IMR-90 (cell line): ENCODE results near the gene THSD7B. TPM values are rescaled to one million over a fixed set of nuclear protein-coding genes. Genes with fewer than 3 reads are reported as not detected.

Experiments used
- ATAC-seq: fragments of 200-7000 bp; cut with Tn5 transposase; 2 replicates; pipeline ENCODE4 v1.9.1; 2020; ENCODE audit warnings: low read depth, mild to moderate bottlenecking, moderate library complexity
- BruUV-seq: library from RNA; stranded (reverse); fragments of 400-500 nt; replicated peaks from 2 replicates; lab custom pipeline; 2021; lab: Mats Ljungman, UMichigan
- CTCF ChIA-PET: fragments of 300-600 bp; formaldehyde crosslinking; extraction: SDS; loops from one replicate; lab custom pipeline; 2021; ENCODE audit warnings: antibody characterized with exemption; lab: Yijun Ruan, JAX
- POLR2A ChIA-PET: fragments of 300-600 bp; sonication (Branson Sonifier 250); formaldehyde crosslinking; loops from one replicate; lab custom pipeline; 2022; ENCODE audit warnings: antibody characterized with exemption; ENCODE audit not compliant: unreplicated experiment; lab: Charles Lee
- DNase-seq: peaks from one replicate; pipeline ENCODE4 v3.0.0; 2013
- H2AFZ ChIP-seq: replicated peaks from 2 replicates; pipeline ENCODE3; 2013; ENCODE audit warnings: low read length, mild to moderate bottlenecking; ENCODE audit not compliant: poor library complexity
- H2AK5ac ChIP-seq: 2 replicates; pipeline ENCODE4 v1.6.1; 2013; ENCODE audit warnings: low read depth, low read length, inconsistent platforms
- H2AK9ac ChIP-seq: replicated peaks from 2 replicates; pipeline ENCODE3; 2013; ENCODE audit warnings: mild to moderate bottlenecking, low read depth, low read length, moderate library complexity; ENCODE audit not compliant: poor library complexity
- H2BK120ac ChIP-seq: 2 replicates; pipeline ENCODE4 v1.6.1; 2013; ENCODE audit warnings: low read depth, low read length, inconsistent platforms
- H2BK15ac ChIP-seq: 3 replicates; pipeline ENCODE4 v1.6.1; 2013; ENCODE audit warnings: low read depth, low read length, inconsistent platforms
- H2BK20ac ChIP-seq: 2 replicates; pipeline ENCODE4 v1.6.1; 2013; ENCODE audit warnings: low read depth, mild to moderate bottlenecking, inconsistent platforms, low read length, moderate library complexity
- H2BK5ac ChIP-seq: 2 replicates; pipeline ENCODE4 v1.6.1; 2013; ENCODE audit warnings: mild to moderate bottlenecking, low read depth, low read length, inconsistent platforms; ENCODE audit not compliant: poor library complexity, severe bottlenecking
- H3K14ac ChIP-seq: replicated peaks from 2 replicates; pipeline ENCODE4 v1.6.1; 2013; ENCODE audit warnings: low read depth, low read length, inconsistent platforms
- H3K18ac ChIP-seq: 2 replicates; pipeline ENCODE4 v1.6.1; 2013; ENCODE audit warnings: low read depth, low read length, control low read depth
- H3K23ac ChIP-seq: 2 replicates; pipeline ENCODE4 v1.6.1; 2013; ENCODE audit warnings: low read depth, low read length, inconsistent platforms
- H3K27ac ChIP-seq: 2 replicates; pipeline ENCODE4 v1.5.1; 2013; ENCODE audit warnings: mild to moderate bottlenecking, control low read depth, low read length; ENCODE audit not compliant: insufficient read depth
- H3K27me3 ChIP-seq: 2 replicates; pipeline ENCODE4 v1.6.1; 2013; ENCODE audit warnings: low read length; ENCODE audit not compliant: control insufficient read depth, insufficient read depth
- H3K36me3 ChIP-seq: 2 replicates; pipeline ENCODE4 v1.6.1; 2013; ENCODE audit warnings: low read length, mixed read lengths; ENCODE audit not compliant: control insufficient read depth, insufficient read depth
- H3K4ac ChIP-seq: 2 replicates; pipeline ENCODE4 v1.6.1; 2013; ENCODE audit warnings: low read depth, low read length, inconsistent platforms
- H3K4me1 ChIP-seq: 2 replicates; pipeline ENCODE4 v1.6.1; 2013; ENCODE audit warnings: low read length, mixed read lengths; ENCODE audit not compliant: control insufficient read depth, insufficient read depth
- H3K4me2 ChIP-seq: 2 replicates; pipeline ENCODE4 v1.6.1; 2013; ENCODE audit warnings: low read depth, mild to moderate bottlenecking, control low read depth, low read length, moderate library complexity
- H3K4me3 ChIP-seq: 2 replicates; pipeline ENCODE4 v1.5.1; 2013; ENCODE audit warnings: low read depth, mild to moderate bottlenecking, control low read depth, low read length, moderate library complexity; ENCODE audit not compliant: insufficient read depth
- H3K56ac ChIP-seq: 2 replicates; pipeline ENCODE4 v1.6.1; 2013; ENCODE audit warnings: low read length, inconsistent platforms; ENCODE audit not compliant: insufficient read depth; ENCODE audit errors: extremely low read depth
- H3K79me1 ChIP-seq, 2 experiments: 2 replicates each; pipeline ENCODE4 v1.6.1; 2013; ENCODE audit warnings: low read length in 2 of 2, inconsistent platforms in 1 of 2, low read depth in 1 of 2
- H3K9ac ChIP-seq: 2 replicates; pipeline ENCODE4 v1.6.1; 2013; ENCODE audit warnings: low read depth, low read length, control low read depth
- H3K9me1 ChIP-seq: 2 replicates; pipeline ENCODE4 v1.6.1; 2013; ENCODE audit warnings: low read length, inconsistent platforms; ENCODE audit not compliant: insufficient read depth
- H3K9me3 ChIP-seq: 2 replicates; pipeline ENCODE4 v1.6.1; 2013; ENCODE audit warnings: low read length; ENCODE audit not compliant: control insufficient read depth, insufficient read depth
- H4K20me1 ChIP-seq: 2 replicates; pipeline ENCODE4 v1.6.1; 2013; ENCODE audit warnings: low read length, inconsistent platforms; ENCODE audit not compliant: insufficient read depth
- H4K5ac ChIP-seq: 2 replicates; pipeline ENCODE4 v1.6.1; 2013; ENCODE audit warnings: mild to moderate bottlenecking, low read depth, low read length, control low read depth
- H4K8ac ChIP-seq, 2 experiments: 2 replicates each; pipeline ENCODE4 v1.6.1; 2013; ENCODE audit warnings: low read depth in 2 of 2, low read length in 2 of 2, control low read depth in 1 of 2, inconsistent platforms in 1 of 2
- H4K91ac ChIP-seq: 2 replicates; pipeline ENCODE4 v1.6.1; 2013; ENCODE audit warnings: low read depth, low read length, inconsistent platforms; ENCODE audit not compliant: insufficient read depth
- BHLHE40 ChIP-seq: fragments of 150-350 bp; IDR thresholded peaks from 2 replicates; pipeline ENCODE4 v1.6.1; 2016; ENCODE audit warnings: mild to moderate bottlenecking, low read depth, low read length
- CEBPB ChIP-seq: IDR thresholded peaks from 2 replicates; pipeline ENCODE4 v1.6.1; 2012; ENCODE audit warnings: low read depth, low read length, improper control_type of control experiment
- CHD1 ChIP-seq: IDR thresholded peaks from 2 replicates; pipeline ENCODE4 v1.6.1; 2012; ENCODE audit warnings: low read depth, low read length, improper control_type of control experiment
- FOS ChIP-seq: fragments of 150-350 bp; IDR thresholded peaks from 2 replicates; pipeline ENCODE4 v1.6.1; 2016; ENCODE audit warnings: low read depth, low read length
- MAFK ChIP-seq: IDR thresholded peaks from 2 replicates; pipeline ENCODE4 v1.6.1; 2012; ENCODE audit warnings: low read depth, low read length, improper control_type of control experiment
- NFE2L2 ChIP-seq: fragments of 150-350 bp; IDR thresholded peaks from 2 replicates; pipeline ENCODE4 v1.6.1; 2016; ENCODE audit warnings: low read depth, mild to moderate bottlenecking, low read length
- POLR2A ChIP-seq: IDR thresholded peaks from 2 replicates; pipeline ENCODE4 v1.6.1; 2012; ENCODE audit warnings: mild to moderate bottlenecking, low read depth, low read length
- RAD21 ChIP-seq: IDR thresholded peaks from 2 replicates; pipeline ENCODE4 v1.6.1; 2012; ENCODE audit warnings: low read length, improper control_type of control experiment
- RCOR1 ChIP-seq: IDR thresholded peaks from 2 replicates; pipeline ENCODE4 v1.6.1; 2012; ENCODE audit warnings: mild to moderate bottlenecking, low read length, improper control_type of control experiment; ENCODE audit not compliant: insufficient replicate concordance
- SMC3 ChIP-seq: fragments of 150-350 bp; IDR thresholded peaks from 2 replicates; pipeline ENCODE4 v1.6.1; 2016; ENCODE audit warnings: low read depth, mild to moderate bottlenecking, antibody characterized with exemption, low read length, moderate library complexity
- WGBS, 2 experiments: methylation state at CpG; one replicate each; pipeline versions ENCODE4 v1.1.5 to v1.1.7; 2013; ENCODE audit warnings: missing lambda C conversion rate in 2 of 2; ENCODE audit not compliant: insufficient read length in 1 of 2; ENCODE audit errors: extremely low coverage in 2 of 2; 5-methylcytosine and 5-hydroxymethylcytosine counted together
- dilution Hi-C: fragments of 300-500 bp; cut with HindIII; formaldehyde crosslinking; loops from one replicate; pipeline ENCODE4 v1.14.3; 2018; ENCODE audit warnings: low sequenced_read_pairs; ENCODE audit not compliant: unreplicated experiment
- in situ Hi-C: fragments of 300-500 bp; cut with MboI; formaldehyde crosslinking; loops from 3 replicates; pipeline ENCODE4 v1.14.3; 2019; ENCODE audit warnings: low sequenced_read_pairs, inconsistent platforms, mixed read lengths
- intact Hi-C: fragments of 100-400 bp; cut with micrococcal nuclease; formaldehyde crosslinking; loops from 2 replicates; pipeline ENCODE4 v1.10.0; 2022
- polyA plus RNA-seq, 3 experiments: library from polyadenylated mRNA; depleted of rRNA; stranded (reverse); fragments of >200 nt; gene quantifications; 2 replicates each; pipeline ENCODE4 v1.2.3, GENCODE V29; 2012; ENCODE audit warnings: low replicate concordance in 1 of 3
- total RNA-seq: library from RNA; depleted of rRNA; stranded (reverse); fragments of >200 nt; gene quantifications from 2 replicates; pipeline ENCODE4 v1.2.3, GENCODE V29; 2012
- TF ChIP-seq, protein P1 (sequence below): fragments of 150-350 bp; IDR thresholded peaks from 2 replicates; pipeline ENCODE4 v1.6.1; 2017; ENCODE audit warnings: mild to moderate bottlenecking, antibody characterized with exemption, low read length, low read depth
- TF ChIP-seq, protein P2 (sequence below): conservative IDR thresholded peaks from 2 replicates; pipeline ENCODE4 v1.5.1; 2012; ENCODE audit warnings: mild to moderate bottlenecking, low read depth, low read length, improper control_type of control experiment

The THSD7B gene
- total and polyA plus RNA-seq, 2 of the 4 experiments (the other 2 are of a cell fraction), result not detected

DNA sequence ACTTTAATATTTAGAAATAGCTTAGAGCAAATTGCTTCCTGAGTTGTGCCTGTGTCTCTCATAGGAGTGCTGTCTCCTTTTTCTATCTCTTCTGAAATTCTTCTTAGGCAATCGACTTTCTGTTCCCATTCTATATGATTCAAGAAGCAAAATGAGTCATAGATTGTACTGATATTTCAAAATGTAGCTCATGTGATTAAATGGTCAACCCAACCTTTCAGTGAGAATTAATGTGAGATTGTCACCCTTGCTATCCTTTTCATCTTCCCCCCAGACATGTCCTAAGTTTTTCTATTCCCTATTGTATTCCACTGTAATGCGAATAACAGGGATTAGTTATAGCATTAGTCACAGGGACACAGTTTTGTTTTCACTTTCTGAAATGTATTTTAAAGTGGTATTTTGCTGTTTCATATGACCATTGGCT lies 413.6 kb downstream of the THSD7B start:
- no peak overlapping the region for H3K18ac ChIP-seq
- no peaks in the 10 kb centered on the region for H3K4me1 ChIP-seq
- H4K20me1 ChIP-seq, result no peaks in the 10 kb centered on the region
- H3K4me2 ChIP-seq, result no peak overlapping the region
- H2AK9ac ChIP-seq, result no peak overlapping the region
- no peaks in the 10 kb centered on the region for H3K9me1 ChIP-seq
- POLR2A ChIA-PET, result no interaction called here
- H3K27ac ChIP-seq, result no peak overlapping the region
- H3K23ac ChIP-seq, result no peak overlapping the region
- no peak overlapping the region for H2AK5ac ChIP-seq
- no peak overlapping the region for H4K8ac ChIP-seq
- in situ Hi-C loops (no loop called here), intact Hi-C loops (no loop called here), dilution Hi-C loops (no loop called here)
- WGBS, 2 experiments, result no CpG with 5 or more reads among the region's 2 CpGs
- H2BK20ac ChIP-seq, result no peak overlapping the region
- H4K5ac ChIP-seq, result no peak overlapping the region
- H3K9me3 ChIP-seq, result peaks cover 5% of the 10 kb centered on the region; the same call in 1 of the 2 replicates
- H3K4ac ChIP-seq, result no peak overlapping the region
- DNase-seq, result no peak
- no peak overlapping the region for H2BK120ac ChIP-seq
- BruUV-seq, result no TSS peak
- no peak overlapping the region for H3K4me3 ChIP-seq
- no peak overlapping the region for H3K56ac ChIP-seq
- H3K9ac ChIP-seq, result no peak overlapping the region
- no peaks in the 10 kb centered on the region for H3K79me1 ChIP-seq
- CTCF ChIA-PET, result interaction anchor here (0.8 kb wide), 1 partner anchor 27 kb away, joined by 3 read pairs; no protein-coding TSS in a partner anchor
- H3K14ac ChIP-seq, result no peak overlapping the region
- H2BK15ac ChIP-seq, result no peak overlapping the region
- H2BK5ac ChIP-seq, result no peak overlapping the region
- no peak overlapping the region for H2AFZ ChIP-seq
- no peaks in the 10 kb centered on the region for H3K27me3 ChIP-seq
- H3K36me3 ChIP-seq, result no peaks in the 10 kb centered on the region
- ATAC-seq, result no peak
- no peak overlapping the region for H4K91ac ChIP-seq
- TF ChIP-seq POLR2A (no peak), CEBPB (no peak), MAFK (no peak), CHD1 (no peak), RAD21 (no peak), NFE2L2 (no peak), RCOR1 (no peak), BHLHE40 (no peak), SMC3 (no peak), FOS (no peak)
- TF ChIP-seq, protein P1, sequence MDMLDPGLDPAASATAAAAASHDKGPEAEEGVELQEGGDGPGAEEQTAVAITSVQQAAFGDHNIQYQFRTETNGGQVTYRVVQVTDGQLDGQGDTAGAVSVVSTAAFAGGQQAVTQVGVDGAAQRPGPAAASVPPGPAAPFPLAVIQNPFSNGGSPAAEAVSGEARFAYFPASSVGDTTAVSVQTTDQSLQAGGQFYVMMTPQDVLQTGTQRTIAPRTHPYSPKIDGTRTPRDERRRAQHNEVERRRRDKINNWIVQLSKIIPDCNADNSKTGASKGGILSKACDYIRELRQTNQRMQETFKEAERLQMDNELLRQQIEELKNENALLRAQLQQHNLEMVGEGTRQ, result no peak
- TF ChIP-seq, protein P2, sequence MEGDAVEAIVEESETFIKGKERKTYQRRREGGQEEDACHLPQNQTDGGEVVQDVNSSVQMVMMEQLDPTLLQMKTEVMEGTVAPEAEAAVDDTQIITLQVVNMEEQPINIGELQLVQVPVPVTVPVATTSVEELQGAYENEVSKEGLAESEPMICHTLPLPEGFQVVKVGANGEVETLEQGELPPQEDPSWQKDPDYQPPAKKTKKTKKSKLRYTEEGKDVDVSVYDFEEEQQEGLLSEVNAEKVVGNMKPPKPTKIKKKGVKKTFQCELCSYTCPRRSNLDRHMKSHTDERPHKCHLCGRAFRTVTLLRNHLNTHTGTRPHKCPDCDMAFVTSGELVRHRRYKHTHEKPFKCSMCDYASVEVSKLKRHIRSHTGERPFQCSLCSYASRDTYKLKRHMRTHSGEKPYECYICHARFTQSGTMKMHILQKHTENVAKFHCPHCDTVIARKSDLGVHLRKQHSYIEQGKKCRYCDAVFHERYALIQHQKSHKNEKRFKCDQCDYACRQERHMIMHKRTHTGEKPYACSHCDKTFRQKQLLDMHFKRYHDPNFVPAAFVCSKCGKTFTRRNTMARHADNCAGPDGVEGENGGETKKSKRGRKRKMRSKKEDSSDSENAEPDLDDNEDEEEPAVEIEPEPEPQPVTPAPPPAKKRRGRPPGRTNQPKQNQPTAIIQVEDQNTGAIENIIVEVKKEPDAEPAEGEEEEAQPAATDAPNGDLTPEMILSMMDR, result no peak
